Stomach (tissue), 4 donors: ENCODE results near the gene GLCCI1.

Source experiments
- POLR2A ChIP-seq, 4 donors: fragments of 450-650 bp; IDR thresholded peaks; one replicate each; pipeline ENCODE4 v1.6.1; 2016; ENCODE audit warnings: antibody characterized with exemption in 4 of 4, control low read depth in 2 of 4, mild to moderate bottlenecking in 1 of 4, moderate library complexity in 1 of 4
- POLR2AphosphoS5 ChIP-seq, 3 donors: sonication (generic); formaldehyde crosslinking; IDR thresholded peaks; one replicate each; pipeline ENCODE4 v1.6.1; 2016; ENCODE audit warnings: antibody characterized with exemption in 3 of 3

GRCh38 chr7:8070451-8071180 lies 102.0 kb downstream of the GLCCI1 start:
- TF ChIP-seq POLR2AphosphoS5 (IDR thresholded peaks at IDR 0.05), result no peak
- no peak for TF ChIP-seq POLR2A (IDR thresholded peaks at IDR 0.05)
